ENCODE results near the gene GPAM. TPM values are rescaled to one million over a fixed set of nuclear protein-coding genes. Genes with fewer than 3 reads are reported as not detected.

GPAM gene
- total RNA-seq, 4 donors from 2014 or later: 4.5 to 7.2 (median 6.5) TPM

- intact Hi-C loops (cut with DNase I): no loop called here
- Histone ChIP-seq H3K27ac (replicated peaks in 1 of 4) (no peak overlapping the region), H3K4me3 (no peak overlapping the region), H3K36me3 (no peaks in the 10 kb centered on the region), H3K4me1 (peaks cover 12 to 21% (median 19%) of the 10 kb centered on the region in 4 donors), H3K9me3 (no peaks in the 10 kb centered on the region), H3K27me3 (no peaks in the 10 kb centered on the region)
- DNase-seq (ENCODE audit: extremely low spot score): peak; percentile 17
- no peak for TF ChIP-seq POLR2A (IDR thresholded peaks at IDR 0.05; ENCODE audit: low read depth)
- TF ChIP-seq POLR2AphosphoS5 (IDR thresholded peaks at IDR 0.05): no peak
- TF ChIP-seq, protein P1, sequence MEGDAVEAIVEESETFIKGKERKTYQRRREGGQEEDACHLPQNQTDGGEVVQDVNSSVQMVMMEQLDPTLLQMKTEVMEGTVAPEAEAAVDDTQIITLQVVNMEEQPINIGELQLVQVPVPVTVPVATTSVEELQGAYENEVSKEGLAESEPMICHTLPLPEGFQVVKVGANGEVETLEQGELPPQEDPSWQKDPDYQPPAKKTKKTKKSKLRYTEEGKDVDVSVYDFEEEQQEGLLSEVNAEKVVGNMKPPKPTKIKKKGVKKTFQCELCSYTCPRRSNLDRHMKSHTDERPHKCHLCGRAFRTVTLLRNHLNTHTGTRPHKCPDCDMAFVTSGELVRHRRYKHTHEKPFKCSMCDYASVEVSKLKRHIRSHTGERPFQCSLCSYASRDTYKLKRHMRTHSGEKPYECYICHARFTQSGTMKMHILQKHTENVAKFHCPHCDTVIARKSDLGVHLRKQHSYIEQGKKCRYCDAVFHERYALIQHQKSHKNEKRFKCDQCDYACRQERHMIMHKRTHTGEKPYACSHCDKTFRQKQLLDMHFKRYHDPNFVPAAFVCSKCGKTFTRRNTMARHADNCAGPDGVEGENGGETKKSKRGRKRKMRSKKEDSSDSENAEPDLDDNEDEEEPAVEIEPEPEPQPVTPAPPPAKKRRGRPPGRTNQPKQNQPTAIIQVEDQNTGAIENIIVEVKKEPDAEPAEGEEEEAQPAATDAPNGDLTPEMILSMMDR (IDR thresholded peaks at IDR 0.05): no peak
- TF ChIP-seq EP300 (IDR thresholded peaks at IDR 0.05): no peak
- WGBS: 43% methylated on average over 4 of the region's 4 CpGs
These were observed 24.7 kb upstream of the GPAM start for GRCh38 chr10:112208292-112208691.

DNA sequence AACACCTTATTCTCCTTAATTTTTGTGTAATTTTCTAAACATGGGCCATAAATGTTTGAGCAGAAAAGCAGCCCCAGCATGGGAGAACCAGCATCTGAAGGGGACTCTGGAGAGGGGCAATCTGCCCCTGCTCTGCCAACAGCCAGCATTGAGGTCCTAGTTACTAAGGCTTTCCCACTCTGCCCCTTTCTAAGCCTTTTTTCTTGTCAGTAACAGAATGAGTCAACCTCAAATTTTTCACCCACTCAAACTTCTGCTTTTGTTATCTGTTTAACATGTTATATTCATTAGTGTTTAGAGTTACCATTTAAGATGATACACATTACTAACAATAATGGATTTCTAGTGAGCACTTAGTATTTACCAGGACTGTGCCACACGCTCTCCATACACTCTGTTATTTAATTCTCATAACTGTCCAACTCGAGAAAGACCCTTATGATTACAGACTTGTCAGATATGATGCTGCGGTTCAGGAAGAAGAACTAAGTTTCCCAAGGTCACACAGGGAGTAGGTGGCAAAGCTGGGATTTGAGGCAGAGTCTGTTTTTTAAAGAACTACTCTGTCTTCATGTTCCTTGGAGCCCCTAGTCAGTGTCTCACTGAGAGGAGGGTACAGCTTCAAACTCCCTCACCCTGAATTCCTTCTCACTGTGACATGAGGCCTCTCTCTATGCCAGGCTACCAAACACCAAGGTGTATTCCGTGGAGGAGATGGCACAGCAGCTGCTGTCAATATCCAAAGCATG, 19.9 kb upstream of the GPAM start:
- Histone ChIP-seq H3K9me3 (no peaks in the 10 kb centered on the region), H3K27ac (replicated peaks in 1 of 4) (no peak overlapping the region), H3K4me3 (no peak overlapping the region), H3K27me3 (no peaks in the 10 kb centered on the region), H3K36me3 (no peaks in the 10 kb centered on the region), H3K4me1 (peaks cover 6 to 10% (median 8%) of the 10 kb centered on the region in 4 donors)
- WGBS: 84% methylated on average over 4 of the region's 4 CpGs
- DNase-seq (ENCODE audit: extremely low spot score): peak; percentile 84
- intact Hi-C loops (cut with DNase I): no loop called here
- no peak for TF ChIP-seq EP300 (IDR thresholded peaks at IDR 0.05)
- TF ChIP-seq, protein P1 (IDR thresholded peaks at IDR 0.05): no peak
- no peak for TF ChIP-seq POLR2A (IDR thresholded peaks at IDR 0.05; ENCODE audit: low read depth)
- no peak for TF ChIP-seq POLR2AphosphoS5 (IDR thresholded peaks at IDR 0.05)

DNA sequence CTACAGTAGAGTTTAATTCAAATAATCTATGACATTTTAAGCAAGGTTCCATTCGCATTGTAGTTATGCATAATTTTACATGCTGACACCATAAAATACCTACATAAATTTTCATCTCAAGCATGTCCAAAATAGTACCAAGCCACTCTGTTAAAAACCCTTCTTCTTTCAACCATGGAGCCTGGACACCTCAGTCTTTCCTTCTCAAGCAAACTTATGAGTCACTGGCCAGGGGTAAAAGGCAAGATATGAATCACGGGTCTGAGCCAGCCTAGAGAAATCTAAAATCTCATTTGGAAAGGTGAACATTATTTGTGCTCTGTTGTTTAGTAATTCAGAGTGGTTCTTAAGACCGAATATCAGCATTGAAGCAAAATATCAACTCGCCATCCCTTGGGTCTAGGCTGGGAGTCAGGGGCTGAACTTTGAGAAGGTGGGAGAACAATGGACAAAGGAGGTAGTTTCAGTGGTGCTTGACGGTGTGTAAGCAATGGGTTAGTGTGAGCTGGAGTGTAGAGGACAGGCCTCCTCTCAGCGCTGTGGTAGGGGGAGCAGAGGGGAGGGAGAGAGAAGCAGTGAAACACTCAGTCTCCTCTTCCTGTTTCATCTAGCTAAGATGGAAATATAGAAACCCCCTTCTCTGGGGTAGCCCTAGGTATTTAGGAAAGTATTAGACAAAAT, 19.1 kb upstream of the GPAM start:
- TF ChIP-seq POLR2A (IDR thresholded peaks at IDR 0.05; ENCODE audit: low read depth) (no peak), EP300 (IDR thresholded peaks at IDR 0.05) (no peak), POLR2AphosphoS5 (IDR thresholded peaks at IDR 0.05) (no peak)
- TF ChIP-seq, protein P1 (IDR thresholded peaks at IDR 0.05): no peak
- H3K36me3 ChIP-seq: no peaks in the 10 kb centered on the region
- WGBS: 87% methylated on average over 6 of the region's 6 CpGs
- no peaks in the 10 kb centered on the region for H3K27me3 ChIP-seq
- DNase-seq (ENCODE audit: extremely low spot score): peak; percentile 42
- no peak overlapping the region for H3K27ac ChIP-seq (replicated peaks in 1 of 4)
- no peaks in the 10 kb centered on the region for H3K9me3 ChIP-seq
- H3K4me3 ChIP-seq: no peak overlapping the region
- H3K4me1 ChIP-seq: peaks cover 0 to 2% (median under 1%) of the 10 kb centered on the region in 4 donors
- intact Hi-C loops (cut with DNase I): no loop called here

GRCh38 chr10:112202076-112202475, 18.5 kb upstream of the GPAM start:
- Histone ChIP-seq H3K36me3 (no peaks in the 10 kb centered on the region), H3K9me3 (no peaks in the 10 kb centered on the region), H3K4me3 (no peak overlapping the region), H3K4me1 (no peaks in the 10 kb centered on the region), H3K27ac (replicated peaks in 1 of 4) (no peak overlapping the region), H3K27me3 (no peaks in the 10 kb centered on the region)
- 86% methylated on average over 1 of the region's 1 CpG for WGBS
- no peak for TF ChIP-seq POLR2A (IDR thresholded peaks at IDR 0.05; ENCODE audit: low read depth)
- TF ChIP-seq, protein P1 (IDR thresholded peaks at IDR 0.05): no peak
- no peak for TF ChIP-seq POLR2AphosphoS5 (IDR thresholded peaks at IDR 0.05)
- no peak for TF ChIP-seq EP300 (IDR thresholded peaks at IDR 0.05)
- DNase-seq (ENCODE audit: extremely low spot score): no peak
- intact Hi-C loops (cut with DNase I): no loop called here
